Measurements from ENCODE around the gene CCM2. TPM values are rescaled to one million over a fixed set of nuclear protein-coding genes. Genes with fewer than 3 reads are reported as not detected.

The CCM2 gene
- total and polyA plus RNA-seq, 8 donors, result 1.8 to 39.0 (median 26.6) TPM

GRCh38 chr7:45060295-45060694 is 60.3 kb downstream of the CCM2 start:
- H3K27me3 ChIP-seq, result no peaks in the 10 kb centered on the region
- intact Hi-C loops (cut with DNase I; ENCODE audit: low total_unique reads), result no loop called here
- H3K36me3 ChIP-seq, result peaks cover 14 to 30% (median 18%) of the 10 kb centered on the region in 4 donors
- no peak overlapping the region for H3K27ac ChIP-seq
- H3K4me3 ChIP-seq, result no peak overlapping the region
- H3K9me3 ChIP-seq, result no peaks in the 10 kb centered on the region
- DNase-seq, result no peak
- TF ChIP-seq POLR2A (IDR thresholded peaks at IDR 0.05), result no peak
- TF ChIP-seq POLR2AphosphoS5 (IDR thresholded peaks at IDR 0.05), result no peak
- TF ChIP-seq EP300 (IDR thresholded peaks at IDR 0.05), result no peak
- TF ChIP-seq CTCF (IDR thresholded peaks at IDR 0.05), result no peak
- WGBS, 5 donors, result 95 to 98% (median 96%) methylated on average over 3 of the region's 3 CpGs
- no peaks in the 10 kb centered on the region for H3K4me1 ChIP-seq

- Histone ChIP-seq H3K9me3 (no peaks in the 10 kb centered on the region), H3K4me1 (no peaks in the 10 kb centered on the region), H3K36me3 (peaks cover 14 to 41% (median 28%) of the 10 kb centered on the region in 4 donors), H3K27me3 (no peaks in the 10 kb centered on the region), H3K27ac (no peak overlapping the region), H3K4me3 (no peak overlapping the region)
- WGBS, 5 donors, result 89 to 100% (median 92%) methylated on average over 1 to 2 of the region's 2 CpGs
- no peak for DNase-seq
- TF ChIP-seq POLR2AphosphoS5 (IDR thresholded peaks at IDR 0.05), result no peak
- TF ChIP-seq POLR2A (IDR thresholded peaks at IDR 0.05), result no peak
- TF ChIP-seq CTCF (IDR thresholded peaks at IDR 0.05), result no peak
- TF ChIP-seq EP300 (IDR thresholded peaks at IDR 0.05), result no peak
- intact Hi-C loops (cut with DNase I; ENCODE audit: low total_unique reads), result no loop called here
Measured at GRCh38 chr7:45061352-45061751, 61.4 kb downstream of the CCM2 start.

- no peak overlapping the region for H3K4me3 ChIP-seq
- intact Hi-C loops (cut with DNase I; ENCODE audit: low total_unique reads), result no loop called here
- DNase-seq, result no peak
- H3K27me3 ChIP-seq, result no peaks in the 10 kb centered on the region
- H3K4me1 ChIP-seq, result no peaks in the 10 kb centered on the region
- peaks cover 14 to 46% (median 33%) of the 10 kb centered on the region in 4 donors for H3K36me3 ChIP-seq
- WGBS, 5 donors, result 84 to 95% (median 90%) methylated on average over 1 of the region's 1 CpG
- H3K9me3 ChIP-seq, result no peaks in the 10 kb centered on the region
- no peak overlapping the region for H3K27ac ChIP-seq
- no peak for TF ChIP-seq POLR2AphosphoS5 (IDR thresholded peaks at IDR 0.05)
- TF ChIP-seq POLR2A (IDR thresholded peaks at IDR 0.05), result no peak
- no peak for TF ChIP-seq CTCF (IDR thresholded peaks at IDR 0.05)
- no peak for TF ChIP-seq EP300 (IDR thresholded peaks at IDR 0.05)
Measured at GRCh38 chr7:45061806-45062425, 61.9 kb downstream of the CCM2 start.

- TF ChIP-seq POLR2A (IDR thresholded peaks at IDR 0.05) (no peak), EP300 (IDR thresholded peaks at IDR 0.05) (no peak), CTCF (IDR thresholded peaks at IDR 0.05) (no peak), POLR2AphosphoS5 (IDR thresholded peaks at IDR 0.05) (no peak)
- H3K27me3 ChIP-seq, result no peaks in the 10 kb centered on the region
- no peak overlapping the region for H3K27ac ChIP-seq
- WGBS, 5 donors, result 90 to 97% (median 92%) methylated on average over 16 of the region's 16 CpGs
- H3K9me3 ChIP-seq, result no peaks in the 10 kb centered on the region
- intact Hi-C loops (cut with DNase I; ENCODE audit: low total_unique reads), result no loop called here
- DNase-seq, result no peak
- peaks cover 14 to 69% (median 56%) of the 10 kb centered on the region in 4 donors for H3K36me3 ChIP-seq
- H3K4me3 ChIP-seq, result no peak overlapping the region
- peaks cover 0 to 5% (median 0%) of the 10 kb centered on the region in 4 donors for H3K4me1 ChIP-seq
Measured at GRCh38 chr7:45064047-45064725, 64.2 kb downstream of the CCM2 start.
